Activated gamma-delta T cell (primary cell): Measurements from ENCODE around the gene INO80C.

Experiments
- DNase-seq: peaks from one replicate; lab custom pipeline; 2025; lab: John Stamatoyannopoulos, UW

INO80C gene

DNA sequence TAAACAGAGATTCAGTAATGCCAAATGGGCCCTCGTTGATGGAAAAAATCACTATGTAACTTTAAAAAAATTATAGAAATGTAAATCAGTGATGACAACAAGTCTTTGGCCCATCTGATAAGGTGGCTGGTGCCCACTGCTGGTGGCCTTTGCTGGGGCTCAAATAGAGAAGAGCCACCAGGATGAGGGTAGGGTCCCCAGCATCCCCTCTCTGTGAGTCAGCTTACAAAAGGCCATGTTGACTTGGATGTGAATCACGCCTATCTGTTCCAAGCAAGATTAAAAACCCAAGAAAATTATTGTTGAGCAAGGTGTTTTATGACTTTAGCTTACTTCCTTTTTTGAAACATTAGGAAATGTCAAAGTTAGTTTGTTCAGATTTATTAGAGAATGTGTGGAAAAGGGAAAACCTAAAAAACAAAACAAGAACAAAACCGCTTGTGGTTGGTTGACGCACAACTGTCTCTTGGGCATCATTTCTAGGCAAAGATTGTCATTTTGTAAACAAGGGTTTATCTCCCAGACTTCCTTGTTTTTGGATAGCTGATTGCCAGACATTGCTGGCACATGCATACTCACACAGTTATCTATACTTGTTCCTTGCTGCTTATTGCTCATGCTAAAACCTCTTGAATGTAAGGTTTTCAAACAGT, 66.9 kb downstream of the INO80C start:
- no peak for DNase-seq

DNA sequence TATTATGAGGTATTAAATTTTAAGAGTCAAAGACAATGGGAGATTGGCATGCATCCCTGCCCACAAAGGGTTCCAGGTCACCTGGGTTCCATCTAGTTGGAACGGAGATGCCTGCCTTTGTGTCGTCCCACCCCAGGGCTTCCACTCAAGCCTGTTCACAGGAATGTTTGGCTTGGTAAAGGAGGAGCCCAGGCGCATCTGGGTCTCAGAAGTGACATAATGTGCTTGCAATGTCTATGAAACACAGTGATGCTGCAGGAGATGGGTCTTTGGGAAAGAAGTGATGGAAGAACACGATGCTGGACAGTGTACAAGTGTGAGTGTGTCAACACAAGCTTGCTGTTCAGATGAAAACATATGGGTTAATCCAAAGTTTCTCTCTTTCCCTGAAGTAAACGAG, 71.0 kb downstream of the INO80C start:
- no peak for DNase-seq

- DNase-seq, result no peak
Measured at GRCh38 chr18:35424356-35424755, 73.4 kb downstream of the INO80C start.

DNA sequence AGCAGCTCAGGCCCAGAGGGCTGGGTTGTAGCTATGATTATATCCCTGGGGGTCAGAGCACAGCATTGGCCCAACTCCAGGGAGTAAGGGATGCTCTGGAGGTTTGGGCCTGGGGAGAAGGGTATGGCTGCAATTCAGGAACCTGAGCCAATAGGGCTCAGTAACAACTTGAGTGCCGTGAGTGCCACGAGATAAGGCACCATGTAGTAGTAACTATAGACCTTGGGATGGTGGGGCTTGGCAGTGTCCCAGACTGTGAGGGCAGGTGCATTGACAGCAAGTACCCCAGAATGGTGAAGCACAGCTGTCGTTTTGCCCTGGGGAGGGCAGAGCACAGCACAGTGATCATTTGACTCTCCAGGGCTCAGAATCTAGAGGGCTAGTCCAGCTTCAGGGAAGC, 75.5 kb downstream of the INO80C start:
- DNase-seq, result no peak

DNA sequence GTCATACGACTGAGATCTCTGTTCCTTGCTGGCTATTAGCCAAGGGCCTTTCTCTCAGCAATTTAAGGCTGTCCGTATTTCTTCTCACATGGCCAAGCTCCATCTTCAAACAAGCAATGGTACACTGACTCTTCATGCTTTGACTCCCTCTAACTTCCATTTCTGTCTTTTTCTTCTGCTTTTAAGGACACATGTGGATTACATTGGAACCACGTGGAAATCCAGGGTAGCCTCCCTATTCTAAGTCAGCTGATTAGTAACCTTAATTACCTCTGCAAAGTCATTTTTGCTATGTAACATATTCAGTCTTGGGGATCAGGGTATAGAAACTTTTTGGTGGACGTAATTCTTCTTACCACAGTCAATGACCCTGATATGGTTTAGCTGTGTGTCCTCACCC, 79.2 kb downstream of the INO80C start:
- no peak for DNase-seq
